Muscle of arm (tissue), 12 donors: ENCODE results near the gene CLEC12A. TPM values are rescaled to one million over a fixed set of nuclear protein-coding genes. Genes with fewer than 3 reads are reported as not detected.
"Not testable (repeated sequence)": the region's sequence is repeated elsewhere in the genome, so short reads cannot be mapped to it uniquely, and the experiment has no call there.

Experiments
- DNase-seq: peaks from one replicate; pipeline ENCODE4 v3.0.0-alpha.2; 2013
- polyA plus RNA-seq, 12 donors: library from polyadenylated mRNA; unstranded; fragments of 120-200 nt; gene quantifications; one replicate each; pipeline ENCODE4 v1.2.1, GENCODE V29; 2013; ENCODE audit not compliant: insufficient read length in 12 of 12

CLEC12A gene
- polyA plus RNA-seq, 12 donors = 0.35 to 1.9 (median 0.61) TPM; not detected in 3

DNA sequence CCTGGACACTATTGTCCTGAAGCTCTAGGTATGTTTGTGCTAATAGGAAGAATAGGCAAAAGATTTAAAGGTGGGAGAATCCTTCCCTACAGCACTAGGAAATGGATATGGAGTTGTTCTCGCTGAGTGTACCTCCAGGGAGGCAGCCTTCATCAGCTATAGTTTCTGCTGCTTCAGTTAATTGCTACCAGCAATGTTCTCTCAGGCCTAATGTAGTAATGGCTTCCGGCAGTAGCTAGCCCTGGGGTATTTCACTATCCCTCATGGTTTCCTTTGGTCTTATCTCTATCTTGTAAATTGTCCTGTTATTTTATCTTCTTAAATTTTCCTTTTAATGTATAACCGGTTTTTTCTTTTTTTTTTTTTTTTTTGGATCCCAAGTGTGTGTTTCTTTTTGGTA is 9.3 kb upstream of the CLEC12A start:
- no peak for DNase-seq

DNA sequence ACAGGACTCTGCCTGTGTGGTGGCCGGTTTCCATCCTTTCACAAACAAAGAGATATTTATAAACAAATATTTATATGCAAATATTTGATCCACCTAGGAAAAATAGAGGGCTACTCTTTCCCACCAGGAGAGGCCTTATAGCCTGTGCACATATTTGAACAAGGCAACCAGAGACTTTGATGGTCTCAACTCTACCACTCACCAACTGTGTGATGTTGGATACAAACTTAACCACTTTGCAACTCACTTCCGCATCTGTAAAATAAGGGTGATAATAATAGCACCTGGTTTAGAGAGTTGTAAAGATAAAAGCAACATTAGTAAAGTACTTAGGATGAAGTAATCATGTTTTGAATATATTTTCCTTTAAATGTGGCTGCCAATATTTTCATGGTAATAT is 1.5 kb upstream of the CLEC12A start:
- no peak for DNase-seq

DNA sequence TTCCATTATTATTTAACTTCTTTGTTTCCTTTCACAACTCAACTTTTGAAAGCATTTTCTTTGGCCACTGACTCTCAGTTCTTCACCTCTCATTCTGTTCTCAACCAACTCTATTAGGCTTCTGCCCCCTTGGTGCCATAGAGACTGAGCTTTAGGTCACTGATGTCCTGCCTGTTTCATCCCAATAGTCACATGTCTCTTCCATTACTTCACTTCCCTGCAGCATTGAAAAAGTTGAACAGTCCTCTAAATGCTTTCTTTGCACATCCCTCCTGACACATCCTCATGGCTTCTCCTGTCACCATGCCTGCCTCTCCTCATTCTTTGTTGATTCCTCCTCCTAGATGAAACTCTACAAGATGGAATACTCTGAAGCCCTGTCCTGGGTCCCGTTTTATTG is 2.7 kb downstream of the CLEC12A start:
- DNase-seq = no peak

DNA sequence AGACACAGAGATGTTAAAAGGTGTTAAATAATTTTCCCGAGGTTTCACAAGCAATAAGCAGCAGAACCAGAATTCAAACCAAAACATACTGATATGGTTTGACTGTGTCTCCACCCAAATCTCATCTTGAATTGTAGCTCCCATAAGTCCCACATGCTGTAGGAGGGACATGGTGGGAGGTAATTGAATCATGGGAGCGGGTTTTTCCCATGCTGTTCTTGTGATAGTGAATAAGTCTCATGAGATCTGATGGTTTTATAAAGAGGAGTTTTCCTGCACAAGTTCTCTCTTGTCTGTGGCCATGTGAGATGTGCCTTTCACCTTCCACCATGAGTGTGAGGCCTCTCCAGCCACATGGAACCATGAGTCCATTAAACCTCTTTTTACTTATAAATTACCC is 3.5 kb downstream of the CLEC12A start:
- not testable (repeated sequence) for DNase-seq

DNA sequence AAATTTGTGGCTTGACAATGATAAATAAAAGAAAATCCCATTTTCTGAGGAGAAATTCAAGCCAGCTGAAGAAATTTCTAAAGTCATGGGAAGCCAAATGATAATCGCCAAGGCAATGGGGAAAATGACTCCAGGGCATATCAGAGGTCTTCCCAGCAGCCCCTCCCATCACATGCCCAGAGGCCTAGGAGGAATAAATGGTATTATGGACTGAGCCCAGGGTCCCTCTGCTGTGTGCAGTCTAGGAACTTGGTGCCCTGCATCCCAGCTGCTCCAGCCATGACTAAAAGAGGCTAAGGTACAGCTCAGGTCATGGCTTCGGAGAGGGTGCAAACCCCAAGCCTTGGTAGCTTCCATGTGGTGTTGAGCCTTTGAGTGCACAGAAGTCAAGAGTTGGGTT is 4.4 kb downstream of the CLEC12A start:
- DNase-seq = no peak

DNA sequence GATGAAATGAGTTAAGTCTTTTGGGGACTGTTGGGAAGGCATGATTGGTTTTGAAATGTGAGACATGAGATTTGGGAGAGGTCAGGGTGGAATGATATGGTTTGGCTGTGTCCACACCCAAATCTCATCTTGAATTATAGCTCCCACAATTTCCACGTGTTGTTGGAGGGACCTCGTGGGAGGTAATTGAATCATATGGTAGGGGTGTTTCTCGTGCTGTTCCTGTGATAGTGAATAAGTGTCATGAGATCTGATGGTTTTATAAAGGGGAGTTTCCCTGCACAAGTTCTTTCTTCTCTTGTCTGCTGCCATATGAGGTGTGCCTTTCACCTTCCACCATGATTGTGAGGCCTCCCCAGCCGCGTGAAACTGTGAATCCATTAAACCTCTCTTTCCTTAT is 5.4 kb downstream of the CLEC12A start:
- DNase-seq = not testable (repeated sequence)

DNA sequence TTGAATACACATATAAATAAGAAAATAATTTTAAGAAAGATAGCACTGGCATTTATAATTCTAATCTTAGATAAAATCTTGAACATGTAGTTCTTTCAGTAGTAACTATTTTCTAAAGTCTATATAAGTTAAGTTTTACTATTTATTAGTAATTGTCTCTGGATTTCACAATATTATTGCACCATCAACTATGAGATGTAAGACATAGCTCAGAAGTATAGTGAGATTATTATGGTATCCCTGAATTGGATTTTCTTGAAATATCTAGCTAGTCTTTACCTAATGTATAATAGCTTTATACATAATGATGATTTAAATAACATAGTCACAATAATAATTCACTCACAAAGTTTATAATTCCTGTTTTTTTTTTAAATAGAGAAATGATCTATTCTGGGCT is 6.7 kb downstream of the CLEC12A start:
- DNase-seq = no peak

DNA sequence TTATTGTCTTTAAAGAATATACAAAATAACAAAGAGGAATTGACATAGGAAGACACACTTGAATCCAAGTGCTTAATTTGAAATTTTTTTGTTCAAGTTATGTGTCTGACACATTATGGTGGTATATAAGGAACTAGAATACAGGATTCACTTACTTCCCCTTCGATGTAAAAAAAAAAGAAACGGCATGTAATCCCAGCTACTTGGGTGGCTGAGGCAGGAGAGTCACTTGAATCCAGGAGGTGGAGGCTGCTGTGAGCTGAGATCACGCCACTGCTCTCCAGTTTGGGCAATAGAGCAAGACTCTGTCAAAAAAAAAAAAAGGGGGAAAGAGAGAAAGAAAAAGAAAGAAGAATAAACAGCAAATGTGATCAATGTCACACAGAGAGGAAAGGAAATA is 8.9 kb downstream of the CLEC12A start:
- no peak for DNase-seq

DNA sequence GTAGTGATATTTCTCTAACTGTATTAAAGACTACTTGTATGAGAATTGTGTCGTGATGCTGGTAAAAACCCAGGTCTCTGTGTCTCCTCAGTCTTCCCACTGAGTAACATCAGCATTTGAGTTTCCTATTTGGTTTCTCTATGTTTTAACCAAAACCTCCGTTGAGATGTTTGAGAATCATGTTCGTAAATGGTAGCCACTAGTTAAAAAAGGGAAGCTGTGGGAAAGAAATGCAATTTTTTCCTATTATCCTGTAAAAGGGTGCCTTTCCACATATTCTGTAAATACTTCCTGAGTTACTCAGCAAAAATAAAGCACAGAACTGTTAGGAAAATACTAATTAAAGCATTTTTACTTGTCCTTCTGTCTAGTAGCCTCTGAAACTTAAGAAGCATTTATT is 20.7 kb downstream of the CLEC12A start:
- DNase-seq = no peak

DNA sequence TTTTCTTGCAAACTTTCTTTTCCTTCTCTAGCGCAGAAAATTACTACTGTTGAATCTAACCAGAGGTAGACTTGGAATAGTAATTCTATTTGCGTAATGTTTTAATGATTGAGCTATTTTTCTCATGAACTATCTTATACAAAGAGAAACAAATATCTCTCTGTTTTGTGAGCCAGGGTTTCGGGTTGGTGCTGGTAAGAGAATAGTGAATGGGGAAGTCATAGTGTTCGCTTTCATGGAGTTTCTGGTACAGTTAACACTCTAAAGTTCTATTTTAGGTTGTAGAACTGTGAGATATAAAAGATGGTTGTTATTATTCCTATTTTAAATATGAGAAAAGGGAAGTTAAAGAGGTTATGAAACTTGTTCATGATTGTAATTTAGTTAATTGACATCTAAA is 21.1 kb downstream of the CLEC12A start:
- DNase-seq = no peak

DNA sequence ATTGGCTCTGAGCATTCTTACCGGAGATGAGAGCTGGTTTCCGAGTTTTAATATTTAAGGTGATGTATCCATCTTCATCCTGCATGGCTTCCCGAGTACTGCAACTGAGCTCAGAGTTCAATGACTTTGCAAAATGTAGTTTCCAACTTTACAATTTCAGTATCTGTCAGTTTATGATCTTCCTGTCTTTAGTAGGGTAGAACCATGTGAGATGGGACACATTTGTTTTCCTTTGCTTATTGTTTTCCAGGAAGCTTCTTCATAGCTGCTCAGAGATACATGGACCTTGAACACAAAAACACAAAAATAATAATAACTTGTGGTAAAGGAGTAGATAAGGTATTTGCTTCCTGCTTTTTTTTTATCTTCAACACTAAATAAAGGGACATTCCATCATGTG is 27.8 kb downstream of the CLEC12A start, which contains the start of gene CLEC1B:
Gene CLEC1B, minus strand, starts transcription at position 106 of the 400 bp plus-strand sequence. Its CDS starts 21 bp downstream, at position 85.
- DNase-seq = no peak

DNA sequence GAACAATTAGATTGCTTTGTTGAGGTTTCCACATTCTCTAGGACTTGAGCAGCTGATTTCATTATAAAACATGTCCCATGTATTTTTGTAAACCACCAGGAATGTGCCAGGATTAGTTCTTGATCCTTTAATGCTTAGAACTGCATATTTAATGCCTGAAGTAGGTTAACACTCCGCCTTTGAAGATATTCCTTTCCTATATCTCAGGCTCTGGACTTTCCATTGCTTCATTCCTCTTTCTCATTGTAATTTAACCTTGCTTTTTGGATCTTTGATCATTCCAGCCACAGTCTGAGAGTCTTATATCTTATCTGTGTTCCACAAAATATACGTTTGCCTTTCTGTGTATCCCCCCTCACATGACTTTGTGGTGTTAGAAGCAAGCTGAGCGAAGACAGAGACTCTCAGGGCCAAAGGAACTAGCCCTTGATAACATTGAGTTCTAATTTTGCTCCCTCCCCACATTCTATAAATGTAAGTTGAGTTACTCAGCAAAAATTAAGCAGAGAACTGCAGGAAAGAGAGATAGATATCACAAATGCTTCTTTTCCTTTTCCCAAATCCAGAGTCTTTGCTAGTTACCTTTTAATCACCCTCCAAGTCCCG is 30.1 kb downstream of the CLEC12A start:
- no peak for DNase-seq

DNA sequence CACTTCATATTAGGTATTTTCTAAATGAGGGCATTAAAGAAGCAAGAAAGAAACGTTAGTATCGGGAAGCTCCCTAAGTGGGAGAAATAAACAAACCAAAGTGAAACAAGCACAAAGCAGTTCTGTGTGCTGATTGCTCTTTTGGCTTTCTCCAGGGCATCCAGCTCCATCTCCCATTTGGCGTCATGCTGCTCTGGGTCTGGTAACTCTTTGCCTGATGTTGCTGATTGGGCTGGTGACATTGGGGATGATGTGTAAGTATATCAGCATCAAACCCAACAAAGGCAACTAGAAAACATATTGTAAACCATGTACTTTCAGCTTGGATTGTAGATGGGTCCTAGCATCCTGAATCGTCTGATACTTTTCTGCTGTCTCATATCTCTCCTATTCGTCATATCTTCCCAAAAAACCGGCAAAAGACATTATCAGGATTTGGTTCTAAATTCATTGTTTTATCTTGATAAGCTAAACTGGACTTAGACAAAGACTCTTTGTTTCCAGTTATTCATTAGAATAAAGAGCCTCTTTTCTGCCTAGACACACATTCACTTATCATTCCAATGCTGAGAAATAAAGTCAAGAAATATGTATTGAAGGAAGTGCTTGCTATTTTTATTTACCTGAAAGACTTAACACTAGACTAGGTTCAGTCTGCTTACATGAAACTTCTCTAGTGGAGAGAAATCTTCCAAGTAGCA is 41.6 kb downstream of the CLEC12A start:
- DNase-seq = no peak

DNA sequence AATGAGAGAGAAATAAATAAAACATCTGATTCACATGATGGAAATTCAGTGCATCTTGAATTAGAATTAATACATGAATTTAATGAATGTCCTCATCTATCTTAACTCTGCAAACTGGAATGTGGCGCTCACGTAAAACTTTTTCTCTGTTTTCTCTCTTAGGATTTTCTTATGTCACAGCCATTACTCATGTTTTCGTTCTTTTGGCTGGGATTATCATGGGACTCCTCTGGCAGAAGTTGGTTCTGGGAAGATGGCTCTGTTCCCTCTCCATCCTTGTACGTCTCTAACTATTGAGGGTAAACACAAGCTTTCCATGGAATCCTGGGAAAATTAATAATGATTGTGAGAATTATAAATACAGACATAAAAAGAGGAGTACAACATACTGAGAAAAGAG is 44.2 kb downstream of the CLEC12A start:
- no peak for DNase-seq

DNA sequence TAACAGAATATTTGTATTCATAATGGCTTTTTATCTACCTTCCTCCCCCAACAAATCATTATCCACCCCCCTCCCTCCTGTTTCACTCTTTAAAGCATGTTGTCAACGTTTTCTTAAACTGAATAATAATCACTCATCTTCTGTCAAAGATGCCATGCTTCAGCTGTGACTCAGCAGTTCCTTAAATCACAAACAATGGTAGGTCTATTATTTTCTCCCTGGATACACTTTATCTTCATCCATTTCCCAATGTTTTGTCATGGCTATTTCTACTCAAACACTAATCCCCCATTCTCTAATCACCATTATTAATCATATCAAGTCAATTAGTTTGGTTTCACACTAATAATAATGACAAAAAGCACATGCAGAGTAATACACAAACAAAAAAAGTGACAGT is 45.7 kb downstream of the CLEC12A start:
- DNase-seq = no peak

DNA sequence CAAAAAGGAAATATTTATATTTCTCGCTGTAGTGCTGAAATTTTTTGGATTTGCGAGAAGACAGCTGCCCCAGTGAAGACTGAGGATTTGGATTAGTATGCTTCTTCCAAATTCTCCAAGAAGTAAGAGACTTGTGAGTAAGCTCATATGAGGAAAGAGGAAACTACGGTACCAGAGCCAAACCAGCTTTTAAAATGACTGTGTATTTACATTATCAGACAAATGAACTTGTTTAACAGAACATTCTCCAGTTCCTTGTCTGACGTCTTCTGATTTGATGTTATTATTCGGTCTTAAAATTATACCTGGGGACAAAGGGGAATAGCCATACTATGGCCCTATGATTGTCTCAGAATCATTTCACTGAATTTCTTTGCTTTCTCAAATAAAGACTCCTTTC is 47.2 kb downstream of the CLEC12A start:
- DNase-seq = no peak

DNA sequence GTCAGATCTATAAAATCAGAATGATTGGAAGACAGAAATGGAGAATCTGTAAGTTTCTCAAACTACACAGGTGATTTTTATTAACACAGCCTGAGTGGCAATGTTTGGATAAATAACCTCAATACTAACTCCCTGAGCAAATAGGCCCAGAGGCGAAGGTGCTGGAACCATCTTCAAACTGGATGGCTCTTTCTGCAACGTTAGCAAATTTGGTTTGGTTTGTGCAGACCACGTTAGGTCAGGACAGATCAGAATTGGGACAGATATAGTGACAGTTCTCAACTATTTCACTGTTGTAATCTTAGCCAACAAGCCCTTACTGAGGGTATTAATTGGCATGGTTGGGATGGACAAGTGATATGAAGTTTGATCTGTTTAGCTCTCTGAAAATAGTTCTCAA is 50.1 kb downstream of the CLEC12A start:
- DNase-seq = no peak

DNA sequence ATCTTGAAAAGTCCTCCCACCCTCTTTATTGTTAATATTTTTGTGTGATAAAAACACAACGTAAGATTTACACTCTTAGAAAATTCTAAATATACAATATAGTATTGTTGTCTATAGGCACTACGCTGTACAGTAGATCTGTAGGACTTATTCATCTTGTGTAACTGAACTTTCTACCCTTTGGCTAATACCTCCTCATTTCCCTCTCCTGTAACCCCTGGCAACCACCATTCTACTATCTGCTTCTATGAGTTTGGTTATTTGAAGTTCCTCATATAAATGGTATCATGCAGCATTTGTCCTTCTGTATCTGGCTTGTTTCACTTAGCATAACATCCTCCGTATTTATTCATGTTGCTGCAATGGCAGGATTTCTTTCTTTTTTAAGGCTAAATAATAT is 54.0 kb downstream of the CLEC12A start:
- no peak for DNase-seq

DNA sequence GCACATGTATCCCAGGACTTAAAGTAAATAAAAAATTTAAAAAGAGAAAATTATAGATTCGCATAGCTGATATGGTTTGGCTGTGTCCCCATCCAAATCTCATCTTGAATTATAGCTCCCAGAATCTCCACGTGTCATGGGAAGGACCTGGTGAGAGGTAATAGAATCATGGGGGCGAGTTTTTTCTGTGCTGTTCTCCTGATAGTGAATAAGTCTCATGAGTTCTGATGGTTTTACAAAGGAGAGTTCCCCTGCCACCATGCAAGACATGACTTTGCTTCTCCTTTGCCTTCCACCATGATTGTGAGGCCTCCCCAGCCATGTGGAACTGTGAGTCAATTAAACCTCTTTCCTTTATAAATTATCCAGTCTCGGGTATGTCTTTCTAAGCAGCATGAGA is 55.5 kb downstream of the CLEC12A start:
- not testable (repeated sequence) for DNase-seq

DNA sequence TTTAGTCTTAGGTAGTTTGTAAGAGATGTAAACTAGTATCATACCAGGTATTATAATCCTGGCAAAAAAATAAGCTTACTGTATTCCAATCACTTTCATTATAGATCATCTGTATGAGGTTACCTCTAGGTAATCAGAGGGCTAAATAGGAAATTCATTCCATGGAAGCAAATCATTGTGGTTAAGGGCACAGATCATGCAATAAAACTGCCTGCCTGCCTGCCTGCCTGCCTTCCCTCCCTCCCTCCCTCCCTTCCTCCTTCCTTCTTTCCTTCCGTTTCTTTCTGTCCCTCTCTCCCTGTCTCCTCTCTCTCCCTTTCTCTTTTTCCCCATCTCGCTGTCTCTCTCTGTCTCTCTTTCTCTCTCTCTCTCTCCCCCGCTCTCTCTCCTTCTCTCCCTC is 56.1 kb downstream of the CLEC12A start:
- DNase-seq = no peak

DNA sequence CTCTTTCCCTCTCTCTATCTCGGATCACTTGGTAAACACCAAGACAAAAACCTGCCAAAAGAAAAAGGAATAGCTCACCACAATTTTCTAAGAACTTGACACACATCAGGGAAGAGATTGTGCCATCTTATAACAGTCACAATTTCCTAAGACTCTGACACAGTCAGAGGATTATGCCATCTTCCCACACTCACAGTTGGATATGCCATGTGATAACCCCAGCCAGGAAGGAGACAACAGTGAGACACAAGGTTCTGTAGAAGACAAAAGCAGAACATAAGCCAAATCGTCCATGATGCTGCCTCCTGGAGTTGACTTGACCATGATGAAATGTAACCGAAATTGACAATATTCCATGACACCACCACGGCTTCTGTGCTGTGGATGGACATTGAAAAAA is 56.5 kb downstream of the CLEC12A start:
- no peak for DNase-seq

DNA sequence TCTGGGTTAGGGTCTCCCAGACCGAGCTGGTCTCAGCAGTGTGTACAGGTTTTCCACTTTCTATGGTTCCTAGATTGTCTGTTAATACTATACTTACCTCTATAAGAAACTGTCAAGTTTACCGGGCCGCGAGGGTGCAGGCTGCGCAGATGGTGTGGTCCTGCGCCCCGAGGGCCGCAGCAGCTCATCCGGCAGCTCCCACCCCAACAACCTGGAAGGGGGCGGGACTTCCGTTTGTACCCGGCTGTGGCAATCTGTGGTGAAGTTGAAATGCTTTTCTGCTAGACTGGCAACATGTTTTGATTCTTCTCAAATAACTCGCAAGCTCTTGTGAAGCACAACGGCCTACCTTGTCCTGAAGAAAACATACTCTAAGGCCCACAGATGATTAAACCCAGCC is 59.2 kb downstream of the CLEC12A start, which contains the start of gene CLEC9A:
Gene CLEC9A, plus strand, starts transcription at position 237 of the 400 bp plus-strand sequence. CDS start 22,006 bp downstream, outside the sequence.
- DNase-seq = no peak

DNA sequence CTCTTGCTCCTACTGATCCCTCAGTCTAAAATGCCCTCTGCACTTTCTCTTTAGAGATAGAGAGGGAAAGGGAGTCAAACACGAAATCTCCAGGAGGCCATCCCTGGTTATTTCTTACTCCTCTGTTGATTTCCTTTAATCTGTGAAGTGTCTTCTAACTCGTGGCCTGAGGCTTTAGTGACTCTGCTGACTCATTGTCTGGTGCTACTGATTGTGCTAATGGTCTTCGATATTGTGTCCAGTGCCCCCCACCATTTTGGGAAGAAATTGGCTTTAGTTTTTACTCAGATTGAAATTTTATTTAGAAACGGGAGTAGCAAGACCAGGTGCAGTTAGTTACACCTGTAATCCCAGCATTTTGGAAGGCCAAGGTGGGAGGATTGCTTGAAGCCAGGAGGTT is 60.1 kb downstream of the CLEC12A start:
- no peak for DNase-seq

DNA sequence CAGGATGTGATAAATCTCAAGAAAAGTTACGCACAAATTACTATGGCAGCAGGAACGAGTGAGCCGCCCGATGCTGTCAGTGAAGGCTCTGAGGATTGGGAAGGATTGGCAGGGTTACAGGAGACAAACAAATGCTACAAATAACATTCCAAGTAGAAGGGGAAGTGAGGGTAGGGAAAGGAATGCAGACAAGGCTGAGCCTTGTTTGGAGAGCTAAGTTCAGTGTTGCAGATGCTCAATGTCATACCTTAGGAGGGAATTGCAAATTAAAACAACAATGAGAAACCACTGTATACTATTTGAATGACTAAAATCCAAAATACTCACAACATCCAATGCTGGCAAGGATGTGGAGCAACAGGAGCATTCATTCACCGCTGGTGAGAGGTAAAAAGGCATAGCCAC is 60.6 kb downstream of the CLEC12A start:
- no peak for DNase-seq
